C4-2B (cell line): Measurements from ENCODE around the gene NKPD1.

ENCODE experiments used
- ZFX ChIP-seq: fragments of 450-650 bp; IDR thresholded peaks from 2 replicates; pipeline ENCODE4 v1.6.1; 2017
- TF ChIP-seq, protein P1 (sequence below): fragments of 450-650 bp; conservative IDR thresholded peaks from 2 replicates; pipeline ENCODE4 v1.5.1; 2017; ENCODE audit warnings: mild to moderate bottlenecking

DNA sequence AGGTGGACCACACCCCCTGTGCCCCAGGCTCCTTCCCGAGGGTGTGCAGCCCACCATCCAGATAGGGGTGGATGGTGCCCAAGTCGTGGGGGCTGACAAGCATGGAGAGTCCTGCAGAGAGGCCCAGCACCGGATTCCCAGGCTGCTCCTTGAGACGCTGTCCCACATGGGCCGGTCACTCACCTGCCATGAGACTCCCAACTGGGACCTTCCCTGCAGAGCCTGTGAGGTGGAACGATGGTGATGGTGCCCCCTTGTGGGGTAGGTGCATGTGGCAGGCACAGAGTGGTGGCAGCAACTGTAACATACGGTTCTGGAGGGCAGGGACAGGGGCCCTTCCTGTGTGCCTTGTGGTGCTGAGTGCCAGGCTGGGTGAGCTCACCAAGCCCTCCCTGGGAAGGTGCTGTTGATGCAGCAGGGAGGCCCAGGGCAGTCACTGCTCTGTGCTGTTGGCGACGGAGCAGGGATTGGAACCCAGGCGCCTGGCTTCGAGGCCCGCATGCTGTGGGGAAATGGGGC, 34.7 kb downstream of the NKPD1 start:
- TF ChIP-seq, protein P1, sequence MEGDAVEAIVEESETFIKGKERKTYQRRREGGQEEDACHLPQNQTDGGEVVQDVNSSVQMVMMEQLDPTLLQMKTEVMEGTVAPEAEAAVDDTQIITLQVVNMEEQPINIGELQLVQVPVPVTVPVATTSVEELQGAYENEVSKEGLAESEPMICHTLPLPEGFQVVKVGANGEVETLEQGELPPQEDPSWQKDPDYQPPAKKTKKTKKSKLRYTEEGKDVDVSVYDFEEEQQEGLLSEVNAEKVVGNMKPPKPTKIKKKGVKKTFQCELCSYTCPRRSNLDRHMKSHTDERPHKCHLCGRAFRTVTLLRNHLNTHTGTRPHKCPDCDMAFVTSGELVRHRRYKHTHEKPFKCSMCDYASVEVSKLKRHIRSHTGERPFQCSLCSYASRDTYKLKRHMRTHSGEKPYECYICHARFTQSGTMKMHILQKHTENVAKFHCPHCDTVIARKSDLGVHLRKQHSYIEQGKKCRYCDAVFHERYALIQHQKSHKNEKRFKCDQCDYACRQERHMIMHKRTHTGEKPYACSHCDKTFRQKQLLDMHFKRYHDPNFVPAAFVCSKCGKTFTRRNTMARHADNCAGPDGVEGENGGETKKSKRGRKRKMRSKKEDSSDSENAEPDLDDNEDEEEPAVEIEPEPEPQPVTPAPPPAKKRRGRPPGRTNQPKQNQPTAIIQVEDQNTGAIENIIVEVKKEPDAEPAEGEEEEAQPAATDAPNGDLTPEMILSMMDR: peak; percentile 69
- TF ChIP-seq ZFX: no peak
